NCI-H1417 treated with DMSO at 0.1 percent for 48 hours (cell line): Measurements from ENCODE around the gene BFSP1.
A peak's percentile ranks its signal among the peaks of the same experiment; 100 is the strongest.

Experiments
- DNase-seq: peaks from one replicate; lab custom pipeline; 2025; lab: John Stamatoyannopoulos, UW

BFSP1 gene

DNA sequence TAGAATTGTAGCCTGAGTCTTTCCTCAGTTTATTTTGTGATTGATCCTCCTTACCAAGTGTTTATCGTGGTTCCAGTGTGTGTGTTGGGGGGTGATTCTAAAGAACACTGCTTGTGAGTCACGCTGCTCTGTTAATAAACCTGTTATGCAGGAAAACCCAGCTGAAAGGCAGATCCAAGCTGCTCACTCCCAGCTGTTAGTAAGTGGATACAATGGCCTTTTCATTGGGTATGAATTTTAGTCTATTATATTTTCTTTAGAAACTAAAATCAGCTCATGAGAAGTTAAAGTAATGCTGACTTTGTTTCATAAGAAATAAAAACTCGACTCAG lies 26.5 kb upstream of the BFSP1 start:
- no peak for DNase-seq

- no peak for DNase-seq
Measured at GRCh38 chr20:17556837-17557674, 25.9 kb upstream of the BFSP1 start.

DNA sequence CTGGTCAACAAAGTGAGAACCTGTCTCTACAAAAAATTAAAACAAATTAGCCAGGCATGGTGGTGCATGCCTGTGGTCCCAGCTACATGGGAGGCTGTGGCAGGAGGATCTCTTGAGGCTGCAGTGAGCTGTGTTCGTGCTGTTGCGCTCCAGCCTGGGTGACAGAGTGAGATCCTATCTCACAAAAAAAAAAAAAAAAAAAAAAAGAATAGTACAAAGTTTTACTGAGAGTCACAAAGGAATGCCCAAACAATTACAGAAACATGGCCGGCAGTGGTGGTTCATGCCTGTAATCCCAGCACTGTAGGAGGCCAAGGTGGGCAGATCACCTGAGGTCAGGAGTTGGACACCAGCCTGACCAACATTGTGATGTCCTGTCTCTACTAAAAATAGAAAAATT lies 23.9 kb upstream of the BFSP1 start:
- no peak for DNase-seq

GRCh38 chr20:17549131-17549530 lies 18.0 kb upstream of the BFSP1 start:
- no peak for DNase-seq

- no peak for DNase-seq
Measured at GRCh38 chr20:17545127-17545526, 13.9 kb upstream of the BFSP1 start.

GRCh38 chr20:17543531-17544131 lies 12.5 kb upstream of the BFSP1 start:
- DNase-seq: no peak

DNA sequence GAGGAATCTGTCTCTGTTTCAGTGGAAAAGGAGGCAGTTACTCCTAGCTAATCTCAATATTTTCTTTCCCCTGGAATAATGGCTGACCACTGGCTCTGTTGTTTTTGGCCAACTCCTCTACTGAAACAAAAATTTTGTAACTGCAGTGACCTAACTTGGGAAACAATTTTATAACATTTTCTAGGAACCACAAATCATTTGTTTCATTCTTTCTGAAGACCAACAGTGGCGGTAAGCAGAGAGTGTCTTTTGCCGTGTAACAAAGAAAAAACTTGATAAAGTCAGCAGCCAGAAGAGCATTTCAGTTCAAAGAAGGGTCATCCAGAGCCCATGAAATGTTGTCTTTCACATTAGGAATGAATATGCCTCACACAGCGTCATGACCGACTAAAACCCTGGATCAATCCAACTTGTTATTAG lies 11.8 kb upstream of the BFSP1 start:
- DNase-seq: no peak

DNA sequence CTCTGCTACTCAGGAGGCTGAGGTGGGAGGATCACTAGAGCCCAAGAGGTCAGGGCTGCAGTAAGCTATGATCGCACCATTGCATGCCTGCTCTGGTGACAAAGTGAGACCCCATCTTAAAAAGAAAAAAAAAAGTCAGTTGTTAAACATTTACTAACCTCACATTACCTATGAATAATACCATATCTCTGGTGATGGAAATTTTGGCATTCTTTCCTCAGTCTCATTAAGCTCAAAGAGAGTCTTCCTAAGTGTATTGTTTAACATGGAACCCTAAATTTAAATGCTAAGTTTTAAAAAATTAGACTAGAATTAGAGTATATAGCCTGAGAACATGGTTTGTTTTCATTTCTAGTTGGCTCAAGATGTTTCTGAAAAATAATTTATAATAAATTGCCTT lies 11.3 kb upstream of the BFSP1 start:
- no peak for DNase-seq

GRCh38 chr20:17541996-17542395 lies 10.8 kb upstream of the BFSP1 start:
- DNase-seq: no peak

DNA sequence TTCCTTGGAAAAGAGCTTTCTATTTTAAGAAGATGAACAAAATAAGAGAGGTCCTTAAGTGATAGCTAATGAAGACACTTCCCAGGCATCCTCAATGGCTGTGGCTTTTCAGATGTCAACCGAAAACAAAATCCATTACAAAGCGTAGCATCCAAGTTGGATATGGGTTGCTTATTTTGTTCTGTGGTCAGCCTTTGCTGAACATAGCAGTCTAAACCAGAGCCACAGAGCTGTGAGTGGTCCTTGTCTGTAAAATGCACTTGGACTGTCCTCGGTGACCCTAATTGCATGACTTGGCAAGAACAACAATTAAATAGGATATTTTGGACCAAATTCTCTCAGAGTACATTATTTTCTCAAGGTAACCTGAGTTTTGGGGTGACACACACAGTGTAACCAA lies 10.4 kb upstream of the BFSP1 start:
- DNase-seq: no peak

GRCh38 chr20:17538517-17539170 lies 7.5 kb upstream of the BFSP1 start:
- DNase-seq: no peak

DNA sequence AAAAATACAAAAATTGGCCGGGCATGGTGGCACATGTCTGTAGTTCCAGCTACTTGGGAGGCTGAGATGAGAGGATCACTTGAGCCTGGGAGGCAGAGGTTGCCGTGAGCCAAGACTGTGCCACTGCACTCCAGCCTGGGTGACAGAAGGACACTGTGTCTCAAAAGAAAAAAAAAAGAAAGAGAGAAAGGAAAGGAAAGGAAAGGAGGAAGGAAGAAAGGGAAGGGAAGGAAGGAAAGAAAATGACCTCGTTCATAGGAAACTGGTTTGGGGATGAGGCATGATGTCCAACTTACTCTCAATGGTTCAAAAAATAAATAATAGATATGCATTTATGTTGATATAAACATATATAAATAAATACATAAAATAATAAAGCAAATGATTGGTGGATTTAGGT lies 6.8 kb upstream of the BFSP1 start:
- no peak for DNase-seq

DNA sequence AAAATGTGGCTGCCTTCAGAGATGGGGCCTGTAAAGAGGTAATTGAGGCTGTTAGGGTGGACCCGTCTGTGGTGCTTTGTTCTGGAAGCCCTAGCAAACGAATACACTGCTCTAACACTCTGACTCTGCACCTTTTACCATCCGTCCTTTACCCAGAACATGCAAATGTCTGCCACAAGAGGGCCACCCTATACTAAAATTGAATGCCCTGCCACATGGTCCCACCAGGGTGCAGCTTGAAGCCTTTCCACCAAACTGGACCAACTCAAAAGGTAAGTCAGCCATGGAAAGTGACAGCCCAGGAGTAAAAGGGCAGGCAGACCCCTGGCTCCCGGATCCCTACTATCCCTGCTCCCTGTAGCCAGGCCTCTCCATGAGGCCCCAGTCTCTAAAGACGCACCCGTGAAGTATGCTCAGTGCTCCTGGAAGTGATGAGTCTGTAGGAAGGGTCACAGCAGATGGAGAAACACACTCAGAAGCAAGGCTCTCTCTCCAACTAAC lies 5.8 kb upstream of the BFSP1 start:
- peak; percentile 39 for DNase-seq

GRCh38 chr20:17534077-17534476 lies 2.9 kb upstream of the BFSP1 start:
- DNase-seq: no peak

DNA sequence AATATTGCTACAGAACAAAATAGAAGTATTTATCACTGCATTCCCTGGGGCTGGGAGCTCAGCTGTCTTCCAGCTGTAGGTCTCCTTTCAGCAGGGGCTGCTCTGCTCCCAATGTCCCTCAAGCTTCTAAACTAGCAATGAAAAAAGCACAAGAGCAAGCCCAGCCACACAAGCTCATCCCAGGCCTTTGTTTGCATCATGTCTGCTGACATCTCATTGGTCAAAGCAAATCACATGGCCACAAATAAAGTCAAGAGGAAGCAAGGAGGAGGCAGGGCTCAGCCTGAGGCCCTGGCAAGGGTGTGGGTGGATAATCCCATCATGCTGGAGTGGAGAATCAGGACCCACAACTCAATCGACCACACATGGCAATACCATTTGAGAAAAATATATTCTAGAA lies 2.2 kb upstream of the BFSP1 start:
- DNase-seq: no peak

GRCh38 chr20:17531665-17532025 lies 466 bp upstream of the BFSP1 start:
- DNase-seq: no peak

DNA sequence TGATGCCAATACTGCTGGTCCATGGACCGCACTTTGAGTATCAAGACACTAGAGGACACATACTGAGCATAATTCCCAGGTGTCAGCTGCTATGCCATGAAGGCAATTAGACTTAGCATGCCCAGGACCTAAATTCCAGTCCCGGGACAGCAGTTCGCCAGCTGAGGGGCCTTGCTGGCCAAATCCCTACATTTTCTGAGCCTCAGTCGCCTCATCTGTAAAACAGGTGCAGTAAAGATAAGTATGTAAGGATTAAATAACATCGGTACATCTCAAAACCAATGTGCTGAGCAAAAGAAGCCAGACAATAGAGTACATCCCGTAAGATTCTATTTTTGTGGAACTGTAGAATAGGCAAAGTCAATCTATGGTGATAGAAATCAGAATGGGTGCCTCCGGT lies 1.0 kb downstream of the BFSP1 start:
- DNase-seq: no peak

DNA sequence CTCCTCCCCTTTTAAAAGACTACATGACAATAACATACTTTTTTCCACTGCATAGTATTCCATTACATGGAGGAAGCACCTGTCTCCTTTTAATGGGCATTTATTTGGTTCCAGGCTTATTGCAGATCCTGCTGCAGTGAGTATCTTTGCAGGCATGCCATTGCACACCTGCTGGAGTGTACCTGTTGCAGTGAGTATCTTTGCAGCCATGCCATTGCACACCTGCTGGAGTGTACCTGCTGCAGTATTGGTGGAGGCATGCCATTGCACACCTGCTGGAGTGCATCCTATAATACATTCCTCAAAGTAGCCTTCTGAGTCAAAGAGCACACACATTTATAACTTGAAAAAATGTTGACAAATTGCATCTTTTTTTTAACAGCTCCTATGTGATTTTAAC lies 1.6 kb downstream of the BFSP1 start:
- no peak for DNase-seq

DNA sequence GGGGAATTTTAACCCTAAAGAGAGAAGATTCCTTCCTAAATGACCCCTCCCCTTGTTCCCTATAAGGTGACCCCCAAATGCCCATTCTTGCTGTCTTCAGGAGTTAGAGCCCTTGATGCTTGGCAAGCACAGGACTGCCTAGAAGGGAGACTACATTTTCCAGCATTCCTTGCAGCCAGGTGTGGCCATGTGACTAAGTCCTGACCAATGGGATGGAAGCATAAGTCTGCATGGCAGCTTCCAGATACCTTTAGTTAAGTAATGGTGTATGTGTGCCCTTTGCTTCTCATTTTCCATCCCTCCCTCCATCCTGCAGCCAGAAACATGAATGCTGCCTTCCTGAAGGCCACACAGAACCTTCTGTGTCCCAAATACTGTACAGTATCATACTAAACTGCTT lies 5.5 kb downstream of the BFSP1 start:
- no peak for DNase-seq

GRCh38 chr20:17525132-17525531 lies 6.0 kb downstream of the BFSP1 start:
- no peak for DNase-seq

DNA sequence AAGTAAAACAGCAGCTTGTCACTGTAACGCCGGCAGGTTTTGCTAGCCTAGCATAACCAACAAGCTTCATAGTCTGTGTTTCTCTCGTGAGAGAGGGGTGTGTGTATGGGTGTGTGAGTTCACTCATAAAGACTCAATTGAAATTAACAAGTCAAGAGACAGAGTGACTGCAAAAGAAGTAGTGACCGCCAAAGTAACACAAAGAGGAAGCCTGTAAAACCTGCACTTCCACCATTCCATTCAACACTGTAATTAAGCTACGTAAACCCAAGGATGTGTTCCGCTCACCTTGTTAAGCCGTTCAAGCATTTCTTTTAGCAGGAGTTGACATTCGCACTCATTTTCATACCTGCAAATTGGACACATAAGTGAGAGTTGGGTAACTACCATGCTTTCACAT lies 6.6 kb downstream of the BFSP1 start:
- DNase-seq: no peak

GRCh38 chr20:17523326-17523725 lies 7.9 kb downstream of the BFSP1 start:
- DNase-seq: no peak

DNA sequence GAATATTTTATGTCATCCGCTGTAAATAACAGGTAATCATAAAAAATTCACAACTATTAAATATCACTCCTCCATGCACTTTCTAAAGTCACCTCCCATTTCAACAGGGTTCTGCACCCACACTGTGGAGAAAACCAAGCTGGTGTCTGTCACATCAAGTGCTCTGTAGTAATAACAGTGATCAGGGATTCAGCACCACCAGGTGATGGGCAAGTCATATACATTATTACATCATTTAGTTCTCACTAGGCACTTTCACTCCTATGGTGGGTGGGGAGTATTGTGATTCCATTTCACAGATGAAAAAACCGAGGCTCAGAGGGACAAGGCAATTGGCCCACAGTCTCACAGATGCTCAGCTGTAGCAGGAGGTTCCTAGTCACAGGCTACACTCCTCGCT lies 8.7 kb downstream of the BFSP1 start:
- DNase-seq: no peak
